ENCODE measurements around the gene RNU6-9.

RNU6-9 gene

DNA sequence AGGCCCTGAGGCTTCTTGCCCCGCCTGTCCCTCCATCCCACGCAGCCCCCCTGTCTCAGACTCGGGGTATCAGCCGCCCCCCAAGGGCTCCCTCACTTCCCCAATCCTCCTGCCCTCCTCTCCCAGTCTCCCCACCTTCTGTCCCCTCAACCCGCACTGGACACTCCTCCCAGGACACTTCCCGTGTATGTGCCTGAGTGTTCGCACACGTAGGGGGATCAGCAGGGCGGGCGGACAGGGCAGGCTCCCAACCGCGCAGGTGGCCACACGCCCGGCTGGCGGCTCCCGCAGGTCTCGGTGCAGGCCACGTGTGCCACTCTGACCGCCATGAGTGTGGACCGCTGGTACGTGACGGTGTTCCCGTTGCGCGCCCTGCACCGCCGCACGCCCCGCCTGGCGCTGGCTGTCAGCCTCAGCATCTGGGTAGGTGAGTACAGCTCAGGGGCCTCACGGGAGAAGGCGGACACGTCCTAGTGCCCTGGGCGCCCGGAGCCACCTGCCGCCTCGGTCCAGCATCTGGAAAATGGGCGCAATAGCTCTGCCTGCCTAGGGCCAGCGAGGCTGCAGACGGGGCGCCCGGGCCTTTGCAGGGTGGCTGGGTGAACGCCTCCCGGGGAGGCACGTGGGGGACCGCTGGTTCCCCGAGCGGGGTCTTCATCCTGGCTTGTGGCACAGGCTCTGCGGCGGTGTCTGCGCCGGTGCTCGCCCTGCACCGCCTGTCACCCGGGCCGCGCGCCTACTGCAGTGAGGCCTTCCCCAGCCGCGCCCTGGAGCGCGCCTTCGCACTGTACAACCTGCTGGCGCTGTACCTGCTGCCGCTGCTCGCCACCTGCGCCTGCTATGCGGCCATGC lies 26.1 kb downstream of the RNU6-9 start:
- no peak for DNase-seq

DNA sequence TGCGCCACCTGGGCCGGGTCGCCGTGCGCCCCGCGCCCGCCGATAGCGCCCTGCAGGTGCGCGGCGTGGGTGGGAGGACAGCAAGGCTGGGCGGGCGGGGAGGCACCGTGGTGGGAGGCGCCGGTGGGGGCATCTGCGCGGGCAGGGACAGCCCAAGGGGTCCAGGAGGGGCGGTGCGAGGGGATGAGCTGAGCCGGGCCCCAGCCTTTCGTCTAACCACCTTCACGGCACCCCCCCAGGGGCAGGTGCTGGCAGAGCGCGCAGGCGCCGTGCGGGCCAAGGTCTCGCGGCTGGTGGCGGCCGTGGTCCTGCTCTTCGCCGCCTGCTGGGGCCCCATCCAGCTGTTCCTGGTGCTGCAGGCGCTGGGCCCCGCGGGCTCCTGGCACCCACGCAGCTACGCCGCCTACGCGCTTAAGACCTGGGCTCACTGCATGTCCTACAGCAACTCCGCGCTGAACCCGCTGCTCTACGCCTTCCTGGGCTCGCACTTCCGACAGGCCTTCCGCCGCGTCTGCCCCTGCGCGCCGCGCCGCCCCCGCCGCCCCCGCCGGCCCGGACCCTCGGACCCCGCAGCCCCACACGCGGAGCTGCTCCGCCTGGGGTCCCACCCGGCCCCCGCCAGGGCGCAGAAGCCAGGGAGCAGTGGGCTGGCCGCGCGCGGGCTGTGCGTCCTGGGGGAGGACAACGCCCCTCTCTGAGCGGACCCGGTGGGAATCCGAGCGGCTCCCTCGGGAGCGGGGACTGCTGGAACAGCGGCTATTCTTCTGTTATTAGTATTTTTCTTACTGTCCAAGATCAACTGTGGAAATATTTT lies 27.0 kb downstream of the RNU6-9 start:
- DNase-seq: no peak

DNA sequence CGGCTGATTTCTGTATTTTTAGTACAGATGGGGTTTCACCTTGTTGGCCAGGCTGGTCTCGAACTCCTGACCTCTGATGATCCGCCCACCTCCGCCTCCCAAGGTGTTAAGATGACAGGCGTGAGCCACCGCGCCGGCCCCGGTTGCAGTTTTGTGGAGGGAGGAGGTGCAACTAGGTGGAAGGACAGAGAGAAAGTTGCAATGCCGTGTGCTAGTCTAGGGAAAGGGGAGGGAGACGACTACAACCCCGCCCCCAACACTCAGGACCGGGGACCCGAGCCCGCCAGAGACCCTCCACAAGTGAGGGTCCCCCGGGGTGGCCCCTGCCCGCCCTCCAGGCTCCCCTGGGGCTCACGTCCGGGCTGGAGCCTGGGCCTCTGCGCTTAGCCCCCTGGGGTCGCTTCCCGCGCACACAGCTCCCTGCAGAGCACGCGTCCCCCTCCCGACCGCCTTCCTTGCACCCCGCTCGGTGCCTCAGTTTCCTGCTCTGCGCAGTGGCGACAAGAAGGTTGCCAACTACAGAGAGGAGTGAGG lies 31.3 kb downstream of the RNU6-9 start:
- no peak for DNase-seq

DNA sequence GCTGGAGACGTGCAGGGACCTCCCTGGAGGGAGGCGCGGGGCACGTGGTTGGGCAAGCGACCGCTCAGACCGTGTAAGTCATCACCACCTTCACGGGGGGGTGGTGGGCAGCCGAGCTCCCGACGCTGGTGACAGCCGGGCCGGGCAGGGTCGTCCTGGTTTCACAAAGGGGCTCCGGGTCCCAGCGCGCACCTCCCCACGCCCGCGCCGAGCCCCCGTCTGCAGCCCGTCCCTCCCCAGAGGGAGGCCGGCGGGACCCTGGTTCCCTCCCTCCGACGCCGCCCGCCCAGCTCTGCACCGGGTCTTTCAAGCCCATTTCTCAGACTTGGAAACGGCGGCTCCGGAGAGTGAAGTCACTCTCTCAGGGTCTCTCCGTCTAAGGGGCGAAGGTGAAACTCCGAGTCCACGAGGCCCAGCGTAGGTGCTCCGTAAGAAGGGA lies 31.8 kb downstream of the RNU6-9 start:
- no peak for DNase-seq

DNA sequence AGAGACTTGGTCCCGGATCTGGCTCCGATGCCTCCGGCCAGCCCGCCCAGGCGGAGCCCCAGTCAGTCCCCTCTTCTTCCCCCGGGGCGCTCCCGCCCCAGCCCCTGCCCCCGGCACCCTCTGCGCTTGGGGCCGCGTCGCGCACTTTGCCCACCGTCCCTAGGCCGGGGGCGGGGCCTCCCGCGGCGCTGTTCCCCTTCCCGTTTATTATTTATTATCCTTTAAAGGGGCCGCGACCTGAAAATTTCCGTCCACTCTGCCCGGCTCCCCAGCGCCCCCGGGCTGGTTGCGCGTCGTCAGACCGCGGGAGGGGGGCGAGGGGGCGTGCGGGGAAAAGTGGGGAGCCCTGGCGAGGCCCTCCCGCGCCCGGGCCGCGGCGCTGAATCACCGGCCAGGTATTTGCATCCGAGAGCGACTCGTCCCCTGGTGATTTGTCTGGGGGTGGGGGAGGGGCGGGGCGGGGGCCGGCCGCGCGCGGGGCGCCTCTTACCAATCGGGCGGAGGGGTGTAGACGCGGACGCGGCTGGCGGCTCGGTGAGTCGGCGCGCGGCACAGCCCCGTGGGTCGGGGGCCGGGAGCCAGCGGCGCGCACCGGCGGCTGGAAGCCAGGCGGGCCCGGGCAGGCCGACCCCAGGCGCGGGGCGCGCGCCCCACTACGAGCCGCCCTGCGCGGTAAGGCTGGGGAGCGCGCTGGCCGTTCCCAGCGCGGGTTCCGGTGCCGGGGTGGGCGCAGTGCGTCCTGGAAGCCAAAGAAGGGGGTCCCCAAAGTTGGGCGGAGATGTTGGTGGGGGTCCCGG lies 32.4 kb downstream of the RNU6-9 start, which contains the start of gene ARID3A:
Gene ARID3A, plus strand, starts transcription at position 510 of the 797 bp plus-strand sequence. CDS start 3,494 bp downstream, outside the sequence.
- DNase-seq: peak; percentile 74

DNA sequence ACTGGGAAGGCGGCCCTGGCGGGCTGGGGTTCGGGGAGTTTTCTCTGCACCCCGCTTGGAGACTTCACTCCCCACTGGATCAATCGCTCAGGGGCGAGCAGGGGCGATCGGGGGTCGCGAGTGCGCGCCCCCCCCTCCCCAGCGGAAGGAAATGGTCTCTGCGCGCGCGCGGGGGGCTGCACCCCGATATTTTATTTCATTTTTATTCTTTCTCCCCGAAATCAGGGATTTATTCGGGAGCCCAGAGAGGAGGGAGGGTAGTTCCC lies 33.0 kb downstream of the RNU6-9 start:
- no peak for DNase-seq

DNA sequence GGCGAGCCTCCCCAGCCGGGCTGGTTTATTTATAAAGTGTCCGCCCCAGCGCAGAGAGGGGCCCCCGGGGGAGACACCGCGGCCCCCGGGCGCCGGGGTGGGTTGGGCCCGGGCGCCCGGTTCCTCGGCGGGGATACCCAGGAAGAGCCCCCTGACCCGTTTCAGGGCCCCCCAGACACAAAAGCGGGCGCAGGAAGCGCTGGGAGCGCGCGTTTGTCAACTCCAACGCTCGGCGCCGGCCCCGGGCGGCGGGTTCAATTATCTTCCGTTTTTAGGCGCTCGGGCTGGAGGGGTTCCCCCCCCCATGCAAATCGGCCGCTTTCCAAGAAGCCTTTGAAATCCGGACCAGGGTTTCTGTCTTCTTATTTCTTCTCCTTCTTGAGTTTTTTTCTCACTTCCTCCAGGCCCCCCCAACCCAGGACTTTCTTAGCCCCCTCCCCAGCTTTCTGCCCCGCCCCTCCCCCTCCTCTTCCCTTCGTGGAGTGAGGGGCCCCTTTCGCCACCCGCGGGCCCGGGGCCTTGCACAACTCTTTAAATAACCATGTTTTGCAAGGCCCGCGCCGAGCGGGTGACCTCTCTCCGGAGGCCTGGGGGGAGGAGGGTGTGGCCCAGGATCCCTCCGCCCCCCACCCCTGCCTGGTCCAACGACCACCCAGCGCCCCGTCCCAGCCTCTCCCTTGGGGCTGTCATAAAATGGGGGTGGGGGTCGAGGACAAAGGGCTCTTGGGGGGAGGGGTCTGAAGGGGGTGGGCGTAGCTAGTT lies 33.5 kb downstream of the RNU6-9 start:
- DNase-seq: no peak

DNA sequence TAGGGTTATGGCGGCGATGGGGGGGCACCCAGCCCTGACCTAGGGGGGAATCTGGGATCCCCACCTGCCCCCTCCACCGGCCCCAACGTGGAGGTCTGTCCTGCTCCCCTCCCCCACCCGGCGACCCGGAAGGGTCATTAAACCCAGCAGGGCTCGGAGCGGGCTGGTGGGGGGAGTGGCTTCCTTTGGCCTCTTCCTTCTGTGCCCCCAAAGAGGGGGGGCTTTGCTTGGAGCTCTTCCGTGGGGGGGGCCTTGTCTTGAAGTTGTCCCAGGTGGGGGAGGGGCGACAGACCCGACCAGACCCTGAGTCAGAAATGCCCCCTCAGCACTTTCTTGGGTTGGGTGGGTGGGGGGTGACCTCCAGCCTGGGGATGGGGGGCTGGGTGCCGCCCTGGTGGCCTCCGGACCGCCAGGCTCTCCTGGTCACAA lies 34.1 kb downstream of the RNU6-9 start:
- DNase-seq: no peak

DNA sequence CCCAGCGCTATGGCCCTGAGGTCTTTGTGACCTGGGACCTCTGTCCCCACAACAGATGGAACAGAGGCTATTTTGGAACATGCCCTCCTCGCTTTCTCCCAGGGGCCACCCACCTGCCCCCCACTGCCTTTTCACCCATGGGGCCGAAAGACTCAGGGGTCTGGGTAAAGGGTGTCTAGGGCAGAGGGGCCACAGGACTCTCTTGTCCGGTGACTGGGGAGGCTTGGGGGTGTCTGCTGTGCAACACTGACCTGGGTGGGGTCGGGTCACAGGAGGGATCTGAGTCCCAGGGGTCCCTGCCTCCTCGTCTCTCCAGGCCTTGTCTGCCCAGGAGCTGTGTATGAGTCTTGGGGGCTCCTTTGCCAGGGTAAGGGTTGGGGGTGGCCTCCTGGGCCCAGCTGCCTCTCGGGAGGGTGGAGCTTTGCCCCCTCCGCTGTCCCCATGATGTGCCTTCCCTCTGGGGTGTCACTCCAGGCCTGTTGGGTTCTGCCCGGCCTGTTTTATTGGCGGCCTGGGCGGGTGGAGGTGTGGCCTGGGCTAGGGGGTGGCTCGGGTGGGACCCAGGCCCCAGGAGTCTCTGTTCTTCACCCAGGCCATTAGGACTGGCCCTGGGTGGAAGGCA lies 34.6 kb downstream of the RNU6-9 start:
- DNase-seq: no peak

DNA sequence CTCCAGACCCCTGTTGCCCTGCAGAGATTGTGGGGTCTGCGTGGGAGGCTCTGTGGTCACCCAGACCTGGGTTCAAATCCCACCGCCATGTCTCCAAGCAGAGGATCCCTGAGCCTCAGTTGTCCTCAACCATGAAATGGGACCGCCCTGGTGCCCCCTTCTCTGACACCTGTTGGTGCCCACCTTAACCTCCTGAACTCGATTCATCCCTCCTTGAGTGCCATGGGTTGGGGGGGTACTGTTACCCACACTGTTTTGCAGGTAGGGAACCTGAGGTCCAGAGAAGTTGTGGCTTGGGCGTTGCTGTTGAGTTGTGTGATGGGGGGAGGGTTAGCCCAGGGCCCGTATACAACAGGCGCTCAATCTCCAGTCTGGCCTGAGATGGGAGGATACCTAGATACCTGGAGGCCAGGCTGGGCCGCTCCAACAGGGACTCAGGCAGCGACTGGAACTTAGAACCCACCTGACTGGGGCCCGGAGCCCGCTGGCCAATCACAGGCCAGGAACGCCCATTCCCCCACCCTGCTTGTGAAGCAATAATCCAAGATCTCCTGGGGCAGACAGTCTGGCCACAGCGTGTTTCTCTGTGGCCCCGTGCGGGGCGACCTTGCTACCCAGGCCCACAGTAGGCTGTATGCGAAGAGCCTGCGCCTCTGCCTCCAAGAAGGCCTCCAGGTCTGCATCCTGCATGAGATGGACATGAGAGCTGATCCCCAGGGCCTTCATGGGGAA lies 35.4 kb downstream of the RNU6-9 start:
- DNase-seq: no peak

DNA sequence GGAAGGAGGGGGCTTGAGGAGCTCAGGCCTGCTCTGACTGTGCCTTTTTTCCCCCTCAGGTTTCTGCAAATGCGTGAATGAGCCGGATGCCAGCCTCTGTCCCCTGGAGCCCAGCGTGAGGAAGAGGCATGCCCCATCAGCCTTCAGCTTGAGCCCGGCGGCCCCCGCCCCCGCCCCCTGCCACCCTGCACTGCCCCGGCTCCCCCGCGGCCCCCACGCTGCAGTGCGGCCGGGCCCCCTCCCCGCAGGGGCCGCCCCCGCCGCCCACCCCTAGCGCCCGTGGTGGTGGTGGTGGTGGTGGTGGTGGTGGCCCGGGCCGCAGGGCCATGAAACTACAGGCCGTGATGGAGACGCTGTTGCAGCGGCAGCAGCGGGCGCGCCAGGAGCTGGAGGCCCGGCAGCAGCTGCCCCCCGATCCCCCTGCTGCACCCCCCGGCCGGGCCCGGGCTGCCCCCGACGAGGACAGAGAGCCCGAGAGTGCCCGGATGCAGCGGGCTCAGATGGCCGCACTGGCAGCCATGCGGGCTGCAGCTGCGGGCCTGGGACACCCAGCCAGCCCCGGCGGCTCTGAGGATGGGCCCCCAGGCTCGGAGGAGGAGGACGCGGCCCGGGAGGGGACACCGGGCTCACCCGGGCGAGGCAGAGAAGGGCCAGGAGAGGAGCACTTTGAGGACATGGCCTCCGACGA lies 36.1 kb downstream of the RNU6-9 start:
- no peak for DNase-seq

DNA sequence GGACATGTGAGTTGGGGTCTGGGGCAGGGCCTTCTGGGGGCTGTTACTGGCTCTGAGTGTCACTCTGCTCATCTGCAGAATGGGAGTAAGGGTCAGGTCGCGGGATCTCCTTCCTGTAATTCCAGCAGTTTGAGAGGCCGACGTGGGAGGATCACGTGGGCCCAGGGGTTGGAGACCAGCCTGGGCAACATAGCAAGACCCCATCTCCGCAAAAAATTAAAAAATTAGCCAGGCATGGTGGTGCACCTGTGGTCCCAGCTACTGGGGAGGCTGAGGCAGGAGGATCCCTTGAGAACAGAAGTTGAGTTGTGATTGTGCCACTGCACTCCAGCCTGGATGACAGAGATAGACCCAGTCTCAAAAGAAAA lies 36.6 kb downstream of the RNU6-9 start:
- DNase-seq: no peak

DNA sequence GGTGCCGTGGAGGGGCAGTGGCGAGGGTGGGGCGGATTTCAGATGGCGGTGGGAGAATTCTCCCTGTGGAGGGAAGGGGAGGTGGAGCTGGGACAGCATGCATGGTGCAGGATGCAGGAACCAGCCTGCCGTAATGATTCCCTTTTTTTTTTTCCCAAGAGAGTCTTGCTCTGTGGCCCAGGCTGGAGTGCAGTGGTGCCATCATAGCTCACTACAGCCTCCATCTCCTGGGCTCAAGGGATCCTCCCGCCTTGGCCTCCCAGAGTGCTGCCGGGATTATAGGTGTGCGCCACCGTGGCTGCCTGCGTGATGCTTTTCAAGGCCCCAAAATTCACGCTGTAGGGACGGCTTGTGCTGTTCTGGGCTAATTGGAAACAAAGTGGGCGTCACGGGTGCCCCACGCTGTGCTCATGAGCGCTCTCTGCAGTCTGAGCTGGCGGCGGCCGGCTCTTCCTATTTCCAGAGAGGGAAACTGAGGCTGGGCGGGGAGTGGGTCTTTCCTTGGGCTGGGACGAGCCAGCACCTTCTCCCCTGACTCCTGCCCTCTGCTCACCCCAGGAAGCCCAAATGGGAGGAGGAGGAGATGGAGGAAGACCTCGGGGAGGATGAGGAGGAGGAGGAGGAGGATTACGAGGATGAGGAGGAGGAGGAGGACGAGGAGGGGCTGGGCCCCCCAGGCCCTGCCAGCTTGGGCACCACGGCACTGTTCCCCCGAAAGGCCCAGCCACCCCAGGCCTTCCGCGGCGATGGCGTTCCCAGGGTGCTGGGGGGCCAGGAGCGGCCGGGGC lies 38.8 kb downstream of the RNU6-9 start:
- no peak for DNase-seq

DNA sequence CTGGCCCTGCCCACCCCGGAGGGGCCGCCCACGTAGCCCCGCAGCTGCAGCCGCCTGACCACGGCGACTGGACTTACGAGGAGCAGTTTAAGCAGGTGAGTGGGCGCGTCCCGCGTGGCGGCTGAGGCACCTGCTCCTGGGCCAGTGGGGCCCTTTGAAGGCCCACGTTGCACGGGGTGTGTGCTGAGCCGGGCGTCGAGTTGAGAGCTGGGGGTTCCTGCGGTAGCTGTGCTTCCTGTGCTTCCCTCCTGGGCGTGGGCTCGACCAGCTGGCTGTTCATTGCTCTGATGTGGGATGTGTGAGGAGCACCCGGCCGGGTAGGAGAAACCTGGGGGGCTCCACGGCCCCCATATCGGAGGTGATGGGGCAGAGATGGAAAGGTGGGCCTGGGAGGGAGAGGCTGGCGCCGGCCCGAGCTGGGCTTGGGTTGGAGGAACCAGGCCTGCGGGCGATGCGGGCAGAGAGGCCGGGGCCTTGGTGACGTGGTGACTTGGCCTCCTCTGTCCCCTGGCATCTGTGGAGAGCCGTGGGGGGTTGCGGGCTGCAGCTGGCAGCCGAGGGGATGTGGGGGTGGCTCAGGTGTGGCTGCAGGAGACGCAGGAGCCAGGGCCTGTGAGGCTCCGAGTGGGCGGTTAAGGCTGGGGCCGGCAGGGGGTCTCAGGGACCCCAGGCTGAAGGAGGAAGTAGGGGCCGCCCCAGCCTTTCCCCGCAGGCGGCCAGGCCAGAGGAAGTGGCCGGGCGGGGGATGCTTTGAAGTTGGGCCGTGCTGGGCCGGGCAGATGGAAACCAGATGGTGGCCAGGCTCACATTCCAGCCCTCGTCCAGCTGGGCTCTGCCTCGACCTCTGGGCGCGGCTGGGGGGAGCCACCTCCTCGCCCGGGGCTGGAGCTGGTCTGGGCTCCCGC lies 39.6 kb downstream of the RNU6-9 start:
- no peak for DNase-seq

DNA sequence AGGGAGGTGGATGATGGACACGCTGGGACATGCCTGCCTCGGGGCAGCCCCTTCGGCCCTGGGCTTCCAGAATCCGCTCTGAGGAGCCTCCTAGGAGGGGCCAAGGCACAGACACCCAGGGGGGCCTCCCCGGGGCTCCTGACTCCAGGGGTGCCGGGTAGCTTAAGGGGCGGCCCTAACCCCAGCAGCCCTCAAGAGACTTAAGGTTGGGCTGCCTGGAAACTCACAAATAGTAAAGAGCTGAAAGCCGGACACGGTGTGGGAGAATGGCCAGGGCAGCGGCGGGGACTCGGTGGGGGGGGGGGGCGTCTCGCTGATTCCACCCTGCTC lies 40.2 kb downstream of the RNU6-9 start:
- no peak for DNase-seq

DNA sequence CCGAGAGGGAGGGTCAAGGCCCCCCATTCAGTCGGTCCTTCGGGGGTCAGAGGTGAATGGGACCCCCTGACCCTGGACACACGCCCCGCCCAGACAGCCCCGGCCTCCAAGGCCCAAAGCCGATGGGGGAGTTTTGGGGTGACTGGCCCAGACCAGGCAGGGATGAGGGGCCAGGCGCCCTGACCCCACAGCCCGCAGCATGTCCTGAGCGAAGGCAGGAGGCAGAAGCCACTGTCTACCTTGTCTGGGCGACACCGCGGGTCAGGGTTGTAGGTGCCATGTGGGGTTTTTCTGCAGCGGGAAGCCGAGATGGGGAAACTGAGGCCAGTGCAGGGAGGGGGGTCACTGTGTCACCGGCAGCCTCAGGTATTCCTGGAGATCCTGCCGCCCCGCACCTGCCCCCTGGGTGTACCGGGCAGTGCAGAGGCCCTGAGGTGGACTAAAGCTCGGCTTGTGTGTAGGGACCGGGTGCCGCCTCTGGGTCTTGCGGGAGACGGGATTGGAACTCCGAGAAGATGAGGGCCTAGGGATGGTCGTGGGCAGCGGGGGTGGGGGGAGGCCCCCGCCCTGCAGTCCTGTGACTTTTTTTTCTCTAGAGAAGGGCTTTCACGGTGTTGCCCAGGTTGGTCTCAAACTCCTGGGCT lies 41.0 kb downstream of the RNU6-9 start:
- no peak for DNase-seq

DNA sequence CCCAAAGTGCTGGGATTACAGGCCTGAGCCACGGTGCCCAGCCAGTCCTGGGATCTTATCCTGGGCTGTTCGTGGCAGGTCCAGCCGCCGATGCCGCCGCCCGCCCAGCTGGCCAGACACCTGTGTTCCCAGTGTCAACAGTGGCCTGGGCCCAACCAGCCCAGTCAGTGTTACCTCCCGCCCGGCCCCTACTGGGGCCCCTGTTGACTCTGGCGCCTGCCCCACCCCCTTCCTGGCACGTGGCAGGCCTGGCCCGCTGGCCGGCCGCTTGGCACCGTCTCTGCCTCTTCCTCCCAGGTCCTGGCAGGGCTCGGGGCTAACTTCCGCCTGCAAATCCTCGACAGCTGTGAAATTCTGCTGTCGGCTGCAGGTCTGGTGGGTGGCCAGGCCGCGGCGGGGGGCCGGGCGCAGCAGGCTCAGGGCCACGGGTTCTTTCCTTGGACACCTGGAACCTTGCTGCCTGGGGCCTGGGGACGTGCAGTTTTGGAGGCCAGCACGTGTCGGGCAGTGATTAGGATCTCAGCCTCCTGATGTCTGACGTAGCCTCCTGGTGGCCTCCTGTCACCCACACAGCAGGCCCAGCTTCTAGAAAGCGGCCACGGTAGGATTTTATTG lies 41.7 kb downstream of the RNU6-9 start:
- DNase-seq: peak; percentile 77

DNA sequence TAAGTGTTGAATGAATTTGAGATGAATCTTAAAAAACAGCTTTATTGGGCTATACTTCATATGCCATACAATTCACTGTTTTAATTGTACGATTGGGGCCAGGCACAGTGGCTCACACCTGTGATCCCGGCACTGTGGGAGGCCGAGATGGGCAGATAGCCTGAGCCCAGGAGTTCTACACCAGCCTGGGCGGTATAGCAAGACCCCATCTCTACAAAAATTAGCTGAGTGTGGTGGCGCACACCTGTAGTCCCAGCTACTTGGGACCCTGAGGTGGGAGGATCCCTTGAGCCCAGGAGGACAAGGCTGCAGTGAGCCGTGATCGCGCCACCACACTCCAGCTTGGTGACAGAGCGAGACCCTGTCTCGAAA lies 42.9 kb downstream of the RNU6-9 start:
- DNase-seq: no peak
